HepG2 (cell line): ENCODE results near the gene NMNAT1. TPM values are rescaled to one million over a fixed set of nuclear protein-coding genes. Genes with fewer than 3 reads are reported as not detected.

ENCODE experiments used
- CBX5 ChIP-seq: sonication (generic); formaldehyde crosslinking; IDR thresholded peaks from 2 replicates; pipeline ENCODE4 v1.4.0; 2020; ENCODE audit warnings: missing genetic modification reagents, borderline replicate concordance
- CEBPZ ChIP-seq: IDR thresholded peaks from 2 replicates; pipeline ENCODE4 v1.6.1; 2012; ENCODE audit warnings: low read length, improper control_type of control experiment
- CHCHD3 ChIP-seq: sonication (generic); formaldehyde crosslinking; IDR thresholded peaks from 2 replicates; pipeline ENCODE4 v1.8.0; 2022; ENCODE audit warnings: mild to moderate bottlenecking, missing genetic modification reagents, moderate library complexity
- CHD2 ChIP-seq: IDR thresholded peaks from 2 replicates; pipeline ENCODE4 v1.6.1; 2011; ENCODE audit warnings: low read depth, low read length, improper control_type of control experiment
- ERF ChIP-seq: IDR thresholded peaks from 2 replicates; pipeline ENCODE4 v1.6.1; 2018; ENCODE audit warnings: missing biosample characterization, missing genetic modification reagents
- FOXP4 ChIP-seq: sonication (generic); formaldehyde crosslinking; IDR thresholded peaks from 2 replicates; pipeline ENCODE4 v1.4.0; 2020; ENCODE audit warnings: missing genetic modification reagents
- KMT2B ChIP-seq: IDR thresholded peaks from 2 replicates; pipeline ENCODE4 v1.6.1; 2016; ENCODE audit warnings: missing genetic modification reagents, missing compliant biosample characterization
- MTF1 ChIP-seq: sonication (generic); formaldehyde crosslinking; IDR thresholded peaks from 2 replicates; pipeline ENCODE4 v1.5.0; 2020; ENCODE audit warnings: missing genetic modification reagents
- NR3C1 ChIP-seq: sonication (generic); formaldehyde crosslinking; IDR thresholded peaks from 2 replicates; pipeline ENCODE4 v1.4.0; 2020; ENCODE audit warnings: missing genetic modification reagents
- PHF8 ChIP-seq: sonication (generic); formaldehyde crosslinking; IDR thresholded peaks from 2 replicates; pipeline ENCODE4 v1.5.0; 2020; ENCODE audit warnings: missing genetic modification reagents
- POLR2AphosphoS5 ChIP-seq: IDR thresholded peaks from 2 replicates; pipeline ENCODE4 v1.6.1; 2012; ENCODE audit warnings: low read depth, low read length
- TCF7L2 ChIP-seq: IDR thresholded peaks from 2 replicates; pipeline ENCODE4 v1.6.1; 2011; ENCODE audit warnings: mild to moderate bottlenecking, low read depth, low read length, moderate library complexity
- TEF ChIP-seq: sonication (generic); formaldehyde crosslinking; IDR thresholded peaks from 2 replicates; pipeline ENCODE4 v1.5.0; 2020; ENCODE audit warnings: missing genetic modification reagents
- ZBTB14 ChIP-seq: sonication (generic); formaldehyde crosslinking; IDR thresholded peaks from 2 replicates; pipeline ENCODE4 v1.4.0; 2020; ENCODE audit warnings: missing genetic modification reagents
- ZBTB25 ChIP-seq: IDR thresholded peaks from 2 replicates; pipeline ENCODE4 v1.6.1; 2018; ENCODE audit warnings: missing genetic modification reagents
- ZNF143 ChIP-seq: sonication (generic); formaldehyde crosslinking; IDR thresholded peaks from 2 replicates; pipeline ENCODE4 v1.4.0; 2020; ENCODE audit warnings: missing genetic modification reagents
- ZNF275 ChIP-seq: sonication (generic); formaldehyde crosslinking; IDR thresholded peaks from 2 replicates; pipeline ENCODE4 v1.8.0; 2022; ENCODE audit warnings: missing genetic modification reagents, mild to moderate bottlenecking, inconsistent platforms, borderline replicate concordance
- ZNF30 ChIP-seq: sonication (generic); formaldehyde crosslinking; IDR thresholded peaks from 2 replicates; pipeline ENCODE4 v1.5.0; 2020; ENCODE audit warnings: mild to moderate bottlenecking, missing genetic modification reagents
- ZNF709 ChIP-seq: sonication (generic); formaldehyde crosslinking; IDR thresholded peaks from 2 replicates; pipeline ENCODE4 v1.5.0; 2020; ENCODE audit warnings: mild to moderate bottlenecking, missing genetic modification reagents
- polyA plus RNA-seq, 8 experiments: library from polyadenylated mRNA; depleted of rRNA in 3 of 8; stranded (reverse) in 7 of 8; unstranded in 1 of 8; fragments of >200 nt; fragmentation: Illumina TruSeq in 4 of 8; extraction: Trizol in 4 of 8; gene quantifications; 2 replicates each; pipeline versions ENCODE4 v1.2.1 to v1.2.3, GENCODE V29; 2011 to 2016; ENCODE audit warnings: low read depth in 4 of 8, missing spikeins in 1 of 8, mixed read lengths in 1 of 8; ENCODE audit not compliant: insufficient read depth in 1 of 8
- total RNA-seq, 5 experiments: library from RNA; depleted of rRNA; stranded (reverse); fragments of >200 nt; fragmentation: Illumina TruSeq; extraction: Trizol; gene quantifications; 2 replicates each; pipeline ENCODE4 v1.2.3, GENCODE V29; 2016; ENCODE audit warnings: low read depth in 1 of 5

NMNAT1 gene
- total and polyA plus RNA-seq, 2 of the 13 experiments (the other 11 are each of a cell fraction or from before 2014, with no cell fraction given), result 5.6 to 12.2 TPM

GRCh38 chr1:9942939-9943788 lies at the start of gene NMNAT1, which contains the start of gene LZIC (continued):
- TF ChIP-seq CEBPZ (no peak), ZNF30 (no peak), PHF8 (CRISPR knock-in tag) (peak; percentile 95), POLR2AphosphoS5 (peak; percentile 92), ZNF709 (CRISPR knock-in tag) (peak; percentile 67), TEF (no peak), KMT2B (CRISPR knock-in tag) (peak; percentile 95), CBX5 (CRISPR knock-in tag) (peak; percentile 82; the same call in 1 of the 2 replicates), ZNF143 (CRISPR knock-in tag) (peak; percentile 27; the same call in 1 of the 2 replicates), CHD2 (peak; percentile 83), ZNF275 (CRISPR knock-in tag) (peak; percentile 85; the same call in 1 of the 2 replicates), CHCHD3 (CRISPR knock-in tag) (no peak), TCF7L2 (no peak), ERF (CRISPR knock-in tag) (peak; percentile 58; the same call in 1 of the 2 replicates), MTF1 (CRISPR knock-in tag) (0 out of 2 replicates have a peak, but pooled peaks have one; percentile 36), NR3C1 (CRISPR knock-in tag) (no peak), FOXP4 (CRISPR knock-in tag) (peak; percentile 66), ZBTB14 (CRISPR knock-in tag) (peak; percentile 54), ZBTB25 (CRISPR knock-in tag) (peak; percentile 94)
